OCI-LY3 (cell line): Measurements from ENCODE around the gene GUCY1B1.

Experiments
- CTCF ChIP-seq: fragments of 200-600, 300-600 bp; sonication (generic); IDR thresholded peaks from 2 replicates; pipeline ENCODE4 v1.5.1; 2014; ENCODE audit warnings: antibody characterized with exemption, low read length, low read depth
- EZH2phosphoT487 ChIP-seq: fragments of 200-600 bp; shearing (Covaris generic); IDR thresholded peaks from 2 replicates; pipeline ENCODE4 v1.6.1; 2018; ENCODE audit warnings: antibody characterized with exemption, mixed run types, low read depth

GRCh38 chr4:155853189-155853588 is 94.4 kb downstream of the GUCY1B1 start:
- TF ChIP-seq CTCF (no peak), EZH2phosphoT487 (no peak)
